HepG2 (cell line): ENCODE measurements around the gene LDLRAP1. TPM values are rescaled to one million over a fixed set of nuclear protein-coding genes. Genes with fewer than 3 reads are reported as not detected.

Experiments
- CBFB ChIP-seq: sonication (generic); formaldehyde crosslinking; IDR thresholded peaks from 2 replicates; pipeline ENCODE4 v1.4.0; 2020; ENCODE audit warnings: missing genetic modification reagents
- CERS6 ChIP-seq: sonication (generic); formaldehyde crosslinking; IDR thresholded peaks from 2 replicates; pipeline ENCODE4 v1.5.0; 2020; ENCODE audit warnings: missing genetic modification reagents
- CREB1 ChIP-seq, 2 experiments: fragments of 450-650 bp in 1 of 2; IDR thresholded peaks; 2 replicates each; pipeline ENCODE4 v1.6.1; 2016 to 2017; ENCODE audit warnings: control low read depth in 1 of 2, mild to moderate bottlenecking in 1 of 2, missing compliant biosample characterization in 1 of 2, missing genetic modification characterization in 1 of 2
- DR1 ChIP-seq: sonication (generic); formaldehyde crosslinking; IDR thresholded peaks from 2 replicates; pipeline ENCODE4 v1.8.0; 2021; ENCODE audit warnings: mild to moderate bottlenecking, missing genetic modification reagents, inconsistent platforms
- EEA1 ChIP-seq: sonication (generic); formaldehyde crosslinking; IDR thresholded peaks from 2 replicates; pipeline ENCODE4 v1.5.1; 2020; ENCODE audit warnings: mild to moderate bottlenecking, missing genetic modification reagents, borderline replicate concordance
- ESRRA ChIP-seq: sonication (generic); formaldehyde crosslinking; IDR thresholded peaks from 2 replicates; pipeline ENCODE4 v1.5.1; 2020; ENCODE audit warnings: mild to moderate bottlenecking, low read depth, missing genetic modification reagents
- HCFC1 ChIP-seq: fragments of 150-350 bp; IDR thresholded peaks from 2 replicates; pipeline ENCODE4 v1.6.1; 2014; ENCODE audit warnings: low read depth, low read length
- HNF1B ChIP-seq: sonication (generic); formaldehyde crosslinking; IDR thresholded peaks from 2 replicates; pipeline ENCODE4 v1.5.1; 2020; ENCODE audit warnings: mild to moderate bottlenecking, moderate library complexity, missing genetic modification reagents
- MAZ ChIP-seq, 2 experiments: sonication (generic) in 1 of 2; formaldehyde crosslinking in 1 of 2; IDR thresholded peaks; 2 replicates each; pipeline versions ENCODE4 v1.5.0 to v1.6.1; 2012 to 2020; ENCODE audit warnings: low read depth in 2 of 2, mild to moderate bottlenecking in 2 of 2, borderline replicate concordance in 1 of 2, improper control_type of control experiment in 1 of 2, low read length in 1 of 2, missing genetic modification reagents in 1 of 2, moderate library complexity in 1 of 2
- MTF2 ChIP-seq: sonication (generic); formaldehyde crosslinking; IDR thresholded peaks from 2 replicates; pipeline ENCODE4 v1.5.0; 2020; ENCODE audit warnings: missing genetic modification reagents, borderline replicate concordance
- PHF8 ChIP-seq: sonication (generic); formaldehyde crosslinking; IDR thresholded peaks from 2 replicates; pipeline ENCODE4 v1.5.0; 2020; ENCODE audit warnings: missing genetic modification reagents
- SNAPC4 ChIP-seq: sonication (generic); formaldehyde crosslinking; IDR thresholded peaks from 2 replicates; pipeline ENCODE4 v1.4.0; 2020; ENCODE audit warnings: mild to moderate bottlenecking, missing genetic modification reagents
- STAG1 ChIP-seq: sonication (generic); formaldehyde crosslinking; IDR thresholded peaks from 2 replicates; pipeline ENCODE4 v1.4.0; 2020; ENCODE audit warnings: missing genetic modification reagents
- THAP8 ChIP-seq: sonication (generic); formaldehyde crosslinking; IDR thresholded peaks from 2 replicates; pipeline ENCODE4 v1.5.1; 2020; ENCODE audit warnings: missing genetic modification reagents, mild to moderate bottlenecking, borderline replicate concordance
- TOPORS ChIP-seq: sonication (generic); formaldehyde crosslinking; IDR thresholded peaks from 2 replicates; pipeline ENCODE4 v1.8.0; 2023; ENCODE audit warnings: mild to moderate bottlenecking, missing genetic modification reagents
- ZNF136 ChIP-seq: sonication (generic); formaldehyde crosslinking; IDR thresholded peaks from 2 replicates; pipeline ENCODE4 v1.8.1; 2022; ENCODE audit warnings: low read depth, mild to moderate bottlenecking, moderate library complexity, missing genetic modification reagents
- ZNF354B ChIP-seq: sonication (generic); formaldehyde crosslinking; IDR thresholded peaks from 2 replicates; pipeline ENCODE4 v1.8.0; 2022; ENCODE audit warnings: mild to moderate bottlenecking, missing genetic modification reagents
- ZNF510 ChIP-seq: sonication (generic); formaldehyde crosslinking; IDR thresholded peaks from 2 replicates; pipeline ENCODE4 v1.4.0; 2020; ENCODE audit warnings: low read depth, mild to moderate bottlenecking, missing genetic modification reagents
- polyA plus RNA-seq, 8 experiments: library from polyadenylated mRNA; depleted of rRNA in 3 of 8; stranded (reverse) in 7 of 8; unstranded in 1 of 8; fragments of >200 nt; fragmentation: Illumina TruSeq in 4 of 8; extraction: Trizol in 4 of 8; gene quantifications; 2 replicates each; pipeline versions ENCODE4 v1.2.1 to v1.2.3, GENCODE V29; 2011 to 2016; ENCODE audit warnings: low read depth in 4 of 8, missing spikeins in 1 of 8, mixed read lengths in 1 of 8; ENCODE audit not compliant: insufficient read depth in 1 of 8
- total RNA-seq, 5 experiments: library from RNA; depleted of rRNA; stranded (reverse); fragments of >200 nt; fragmentation: Illumina TruSeq; extraction: Trizol; gene quantifications; 2 replicates each; pipeline ENCODE4 v1.2.3, GENCODE V29; 2016; ENCODE audit warnings: low read depth in 1 of 5
- TF ChIP-seq, protein P1 (sequence below): sonication (generic); formaldehyde crosslinking; IDR thresholded peaks from 2 replicates; pipeline ENCODE4 v1.8.0; 2022; ENCODE audit warnings: mild to moderate bottlenecking, missing genetic modification reagents

Gene LDLRAP1
- total and polyA plus RNA-seq, 2 of the 13 experiments (the other 11 are each of a cell fraction or from before 2014, with no cell fraction given): 7.2 to 12.1 TPM

- TF ChIP-seq EEA1 (CRISPR knock-in tag) (no peak; the same call in 1 of the 2 replicates), CERS6 (CRISPR knock-in tag) (no peak), THAP8 (CRISPR knock-in tag) (no peak), CREB1 (IDR thresholded peaks at IDR 0.05) (no peak), CREB1 (CRISPR knock-in tag; IDR thresholded peaks at IDR 0.05) (no peak), ZNF510 (CRISPR knock-in tag) (no peak), PHF8 (peak; percentile 67), SNAPC4 (CRISPR knock-in tag) (no peak), ESRRA (no peak), MTF2 (no peak), MAZ (IDR thresholded peaks at IDR 0.05; ENCODE audit: borderline replicate concordance, low read depth, low read length) (no peak), MAZ (CRISPR knock-in tag; IDR thresholded peaks at IDR 0.05; ENCODE audit: low read depth) (peak; percentile 73; the same call in 1 of the 2 replicates), CBFB (CRISPR knock-in tag) (no peak), HNF1B (CRISPR knock-in tag) (no peak), ZNF354B (CRISPR knock-in tag) (no peak), ZNF136 (CRISPR knock-in tag) (no peak), TOPORS (CRISPR knock-in tag) (no peak), HCFC1 (no peak), STAG1 (CRISPR knock-in tag) (no peak), DR1 (CRISPR knock-in tag) (no peak)
- TF ChIP-seq, protein P1, sequence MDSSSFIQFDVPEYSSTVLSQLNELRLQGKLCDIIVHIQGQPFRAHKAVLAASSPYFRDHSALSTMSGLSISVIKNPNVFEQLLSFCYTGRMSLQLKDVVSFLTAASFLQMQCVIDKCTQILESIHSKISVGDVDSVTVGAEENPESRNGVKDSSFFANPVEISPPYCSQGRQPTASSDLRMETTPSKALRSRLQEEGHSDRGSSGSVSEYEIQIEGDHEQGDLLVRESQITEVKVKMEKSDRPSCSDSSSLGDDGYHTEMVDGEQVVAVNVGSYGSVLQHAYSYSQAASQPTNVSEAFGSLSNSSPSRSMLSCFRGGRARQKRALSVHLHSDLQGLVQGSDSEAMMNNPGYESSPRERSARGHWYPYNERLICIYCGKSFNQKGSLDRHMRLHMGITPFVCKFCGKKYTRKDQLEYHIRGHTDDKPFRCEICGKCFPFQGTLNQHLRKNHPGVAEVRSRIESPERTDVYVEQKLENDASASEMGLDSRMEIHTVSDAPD (CRISPR knock-in tag): no peak
These were observed at the start of gene LDLRAP1 (continued) for GRCh38 chr1:25543425-25544242.
